ENCODE data around the gene PSEN2.

PSEN2 gene

GRCh38 chr1:226870401-226871279, at the start of gene PSEN2:
PSEN2 (plus strand) TSS chr1:226870616; CDS start chr1:226881908, 11,292 bp downstream.
- TF ChIP-seq CTCF (IDR thresholded peaks at IDR 0.05; ENCODE audit: control insufficient read depth, extremely low read depth, insufficient read depth) = peak; percentile 28; the same call in 1 of the 2 replicates
- H3K4me3 ChIP-seq (ENCODE audit: low read depth, low read length) = peak within 1 kb of the TSS; percentile 78
- no peak for DNase-seq (ENCODE audit: low read depth)

GRCh38 chr1:226820941-226821718, 49.3 kb upstream of the PSEN2 start:
- no peak overlapping the region for H3K4me3 ChIP-seq (ENCODE audit: low read depth, low read length)
- no peak for DNase-seq (ENCODE audit: low read depth)
- TF ChIP-seq CTCF (IDR thresholded peaks at IDR 0.05; ENCODE audit: control insufficient read depth, extremely low read depth, insufficient read depth) = no peak

- H3K4me3 ChIP-seq (ENCODE audit: low read depth, low read length) = no peak overlapping the region
- TF ChIP-seq CTCF (IDR thresholded peaks at IDR 0.05; ENCODE audit: control insufficient read depth, extremely low read depth, insufficient read depth) = no peak
- no peak for DNase-seq (ENCODE audit: low read depth)
Measured at GRCh38 chr1:226821719-226822085, 48.7 kb upstream of the PSEN2 start.

GRCh38 chr1:226823643-226824042, 46.8 kb upstream of the PSEN2 start:
- TF ChIP-seq CTCF (IDR thresholded peaks at IDR 0.05; ENCODE audit: control insufficient read depth, extremely low read depth, insufficient read depth) = no peak
- no peak overlapping the region for H3K4me3 ChIP-seq (ENCODE audit: low read depth, low read length)
- no peak for DNase-seq (ENCODE audit: low read depth)

GRCh38 chr1:226825037-226825745, 45.2 kb upstream of the PSEN2 start:
- H3K4me3 ChIP-seq (ENCODE audit: low read depth, low read length) = no peak overlapping the region
- no peak for TF ChIP-seq CTCF (IDR thresholded peaks at IDR 0.05; ENCODE audit: control insufficient read depth, extremely low read depth, insufficient read depth)
- DNase-seq (ENCODE audit: low read depth) = no peak

- H3K4me3 ChIP-seq (ENCODE audit: low read depth, low read length) = no peak overlapping the region
- TF ChIP-seq CTCF (IDR thresholded peaks at IDR 0.05; ENCODE audit: control insufficient read depth, extremely low read depth, insufficient read depth) = no peak
- no peak for DNase-seq (ENCODE audit: low read depth)
Measured at GRCh38 chr1:226825746-226826100, 44.7 kb upstream of the PSEN2 start.
